GM19238 (cell line): Measurements from ENCODE around the gene LITAF.
"Not testable (repeated sequence)": the region's sequence is repeated elsewhere in the genome, so short reads cannot be mapped to it uniquely, and the experiment has no call there.

Experiments
- DNase-seq: peaks from one replicate; pipeline ENCODE4 v3.0.0; 2011; ENCODE audit warnings: low spot score; ENCODE audit not compliant: insufficient read length

Gene LITAF

DNA sequence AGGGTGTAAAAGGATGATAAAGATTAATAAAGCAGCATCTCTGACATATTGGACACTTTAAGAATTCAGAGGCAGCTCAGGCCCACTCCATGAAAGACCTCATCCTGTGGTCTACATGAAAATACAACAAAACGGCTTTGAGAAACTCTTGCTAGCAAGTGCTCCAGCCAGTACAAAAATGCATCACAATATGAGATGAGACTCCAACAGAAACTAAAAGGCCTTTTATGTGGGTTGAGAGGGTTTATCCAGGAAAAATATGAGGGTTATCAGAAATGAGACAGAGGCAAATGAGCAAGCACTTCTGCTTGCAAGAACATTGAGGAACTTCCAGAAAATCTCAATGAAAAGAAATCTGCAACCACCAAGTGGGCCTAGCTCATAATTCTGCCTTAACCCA lies 65.7 kb downstream of the LITAF start:
- DNase-seq, result no peak

GRCh38 chr16:11520442-11520841 lies 66.3 kb downstream of the LITAF start:
- no peak for DNase-seq

DNA sequence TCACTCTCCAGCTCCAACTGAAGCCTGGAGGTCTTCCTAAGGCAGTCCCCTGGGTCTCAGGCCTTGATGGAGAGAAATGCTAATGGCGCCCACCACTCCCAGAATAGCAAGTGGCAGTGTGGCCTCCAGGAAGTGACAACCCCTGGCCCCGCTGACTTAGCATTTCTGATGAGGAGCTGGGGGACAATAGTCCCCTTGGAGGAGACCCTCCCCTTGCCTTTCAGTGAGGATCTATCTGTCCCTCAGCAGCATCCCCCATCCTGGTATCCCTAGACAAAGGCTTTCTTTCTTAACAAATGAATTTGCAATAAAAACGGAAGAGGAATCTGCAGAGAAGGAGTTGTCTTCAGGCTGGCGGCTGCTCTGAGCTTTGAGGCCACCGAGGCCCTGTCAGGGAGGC lies 68.8 kb downstream of the LITAF start:
- no peak for DNase-seq

- DNase-seq, result no peak
Observed at GRCh38 chr16:11515540-11516430, 70.9 kb downstream of the LITAF start.

- DNase-seq, result no peak
Observed at GRCh38 chr16:11514283-11514682, 72.4 kb downstream of the LITAF start.

- not testable (repeated sequence) for DNase-seq
Observed at GRCh38 chr16:11513366-11513765, 73.4 kb downstream of the LITAF start.

- no peak for DNase-seq
Observed at GRCh38 chr16:11511801-11512200, 74.9 kb downstream of the LITAF start.

- DNase-seq, result no peak
Observed at GRCh38 chr16:11511328-11511727, 75.4 kb downstream of the LITAF start.

DNA sequence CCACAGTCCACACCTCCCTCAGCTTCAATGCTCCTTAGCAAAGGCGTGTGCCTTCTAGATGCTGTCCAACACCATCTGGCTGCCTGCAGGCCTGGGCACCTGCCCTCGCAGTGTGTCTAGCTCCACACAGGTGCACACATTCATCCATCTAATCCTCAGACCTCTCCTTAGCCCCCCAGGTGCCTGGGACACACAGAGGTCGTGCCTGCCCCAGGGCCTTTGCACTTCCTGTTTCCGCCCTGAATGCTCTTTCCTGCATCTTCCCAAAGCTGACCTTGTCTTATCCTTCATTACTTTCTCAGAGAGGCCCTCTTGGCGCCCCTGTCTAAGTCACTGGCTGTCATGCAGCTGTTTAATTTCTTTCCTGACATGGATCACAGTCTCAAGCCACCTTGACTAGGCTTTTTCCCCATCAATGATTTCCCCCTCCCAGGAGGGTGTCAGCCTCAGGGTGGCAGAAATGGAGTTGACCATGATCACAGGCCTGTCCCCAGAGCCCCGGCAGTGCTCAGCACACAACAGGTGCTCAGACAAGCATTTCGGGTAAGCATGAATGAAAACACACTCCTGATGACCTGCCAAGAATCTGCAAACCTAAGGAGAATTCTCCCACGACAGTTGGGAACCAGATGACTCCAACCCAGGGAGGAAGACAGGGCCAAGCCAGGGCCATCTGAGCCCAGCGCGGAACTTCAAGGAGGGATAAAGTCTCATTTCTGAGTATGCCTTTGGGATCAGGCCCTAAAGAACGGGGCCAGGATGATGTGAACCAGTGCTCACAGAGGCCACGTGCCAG lies 76.3 kb downstream of the LITAF start:
- no peak for DNase-seq

GRCh38 chr16:11507991-11508390 lies 78.7 kb downstream of the LITAF start:
- DNase-seq, result no peak

DNA sequence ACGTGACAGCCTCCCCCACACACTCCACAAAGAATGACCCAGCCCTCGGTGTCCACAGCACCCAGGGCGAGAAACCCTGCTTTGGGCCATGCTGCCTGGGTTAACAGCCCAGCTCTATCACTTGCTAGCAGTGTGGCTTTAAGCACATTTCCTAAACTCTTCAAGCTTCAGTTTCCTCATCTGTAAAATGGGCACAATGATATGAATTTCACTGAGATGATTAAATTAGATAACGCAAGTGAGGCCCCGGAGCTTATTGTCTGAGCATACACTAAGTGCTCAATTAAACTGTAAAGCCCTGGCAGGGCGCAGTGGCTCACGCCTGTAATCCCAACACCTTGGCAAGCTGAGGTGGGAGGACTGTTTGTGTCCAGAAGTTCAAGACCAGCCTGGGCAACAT lies 79.4 kb downstream of the LITAF start:
- no peak for DNase-seq

DNA sequence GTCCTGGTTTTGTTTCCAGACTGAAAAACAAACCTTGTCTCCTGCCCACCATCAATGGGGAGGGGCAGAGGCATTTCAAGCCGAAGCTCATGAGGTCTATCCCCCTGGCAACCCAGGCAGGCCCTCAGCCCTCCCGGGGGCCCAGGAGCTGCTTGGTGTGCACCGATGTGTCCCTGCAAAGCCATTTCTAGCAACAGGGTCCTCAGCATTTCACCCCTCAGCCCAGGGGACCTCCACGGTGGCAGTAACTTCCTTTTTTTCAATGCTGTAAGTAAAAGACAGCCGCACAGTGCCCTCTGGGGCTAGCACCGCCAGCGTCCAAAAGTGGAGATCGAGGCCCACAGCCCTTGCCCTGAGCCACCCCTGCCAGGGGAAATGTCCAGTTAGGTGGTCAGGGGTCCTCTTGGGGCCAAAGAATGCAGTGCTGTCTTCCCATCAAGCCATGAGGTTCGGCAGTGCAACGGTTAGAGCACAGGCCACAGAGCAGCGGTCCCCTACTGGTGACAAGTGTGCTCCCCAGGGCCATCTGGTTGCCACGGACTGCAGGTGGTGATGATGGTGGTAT lies 79.9 kb downstream of the LITAF start:
- no peak for DNase-seq

DNA sequence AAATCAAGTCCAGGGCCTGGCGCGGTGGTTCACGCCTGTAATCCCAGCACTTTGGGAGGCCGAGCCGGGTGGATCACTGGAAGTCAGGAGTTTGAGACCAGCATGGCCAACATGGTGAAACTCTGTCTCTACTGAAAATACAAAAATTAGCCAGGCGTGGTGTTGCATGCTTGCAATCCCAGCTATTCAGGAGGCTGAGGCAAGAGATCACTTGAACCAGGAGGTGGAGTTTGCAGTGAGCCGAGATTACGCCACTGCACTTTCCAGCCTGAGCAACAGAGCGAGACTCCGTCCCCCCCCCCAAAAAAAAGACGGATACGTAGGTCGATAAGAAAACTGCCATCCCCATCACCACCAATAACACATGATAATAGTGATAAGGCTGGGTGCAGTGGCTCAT lies 82.5 kb downstream of the LITAF start:
- not testable (repeated sequence) for DNase-seq

DNA sequence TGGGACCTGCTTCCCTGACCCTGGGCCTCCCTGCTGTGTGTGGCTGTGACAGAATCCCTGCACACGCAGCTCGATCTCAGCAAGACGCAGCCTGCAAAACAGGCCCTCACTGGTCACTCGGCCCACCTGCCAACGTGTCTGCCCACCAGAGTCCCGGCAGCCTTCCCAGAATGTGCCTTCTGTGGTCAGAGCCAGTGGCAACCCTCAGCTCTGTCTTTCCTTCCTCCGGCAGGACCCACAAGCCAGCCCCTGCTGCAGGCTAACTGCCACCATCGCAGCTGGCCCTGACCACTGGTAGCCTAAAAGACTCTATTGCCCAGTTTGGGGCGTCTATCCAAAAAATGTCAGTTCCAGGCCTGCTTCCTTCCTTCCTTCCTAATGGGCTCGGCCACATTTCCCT lies 83.2 kb downstream of the LITAF start:
- no peak for DNase-seq

DNA sequence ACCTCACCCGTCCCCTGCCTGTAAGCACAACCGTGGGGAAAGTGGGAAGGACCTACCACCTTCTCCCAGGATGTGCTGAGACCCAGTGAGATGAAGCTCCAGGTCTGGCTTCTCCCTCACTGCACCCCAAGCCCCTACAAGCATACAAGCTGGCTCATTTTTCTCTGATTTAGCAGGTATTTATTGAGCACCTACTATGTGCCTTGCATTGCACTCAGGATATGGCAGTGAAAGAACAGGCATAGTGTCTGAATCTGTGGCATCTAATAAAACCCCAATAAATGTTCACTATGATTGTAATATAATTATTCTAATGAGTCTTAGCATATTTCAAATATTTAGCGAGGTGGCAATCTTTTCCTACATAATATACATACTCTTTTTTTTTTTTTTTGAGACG lies 84.5 kb downstream of the LITAF start:
- DNase-seq, result no peak

GRCh38 chr16:11501632-11502031 lies 85.1 kb downstream of the LITAF start:
- no peak for DNase-seq

DNA sequence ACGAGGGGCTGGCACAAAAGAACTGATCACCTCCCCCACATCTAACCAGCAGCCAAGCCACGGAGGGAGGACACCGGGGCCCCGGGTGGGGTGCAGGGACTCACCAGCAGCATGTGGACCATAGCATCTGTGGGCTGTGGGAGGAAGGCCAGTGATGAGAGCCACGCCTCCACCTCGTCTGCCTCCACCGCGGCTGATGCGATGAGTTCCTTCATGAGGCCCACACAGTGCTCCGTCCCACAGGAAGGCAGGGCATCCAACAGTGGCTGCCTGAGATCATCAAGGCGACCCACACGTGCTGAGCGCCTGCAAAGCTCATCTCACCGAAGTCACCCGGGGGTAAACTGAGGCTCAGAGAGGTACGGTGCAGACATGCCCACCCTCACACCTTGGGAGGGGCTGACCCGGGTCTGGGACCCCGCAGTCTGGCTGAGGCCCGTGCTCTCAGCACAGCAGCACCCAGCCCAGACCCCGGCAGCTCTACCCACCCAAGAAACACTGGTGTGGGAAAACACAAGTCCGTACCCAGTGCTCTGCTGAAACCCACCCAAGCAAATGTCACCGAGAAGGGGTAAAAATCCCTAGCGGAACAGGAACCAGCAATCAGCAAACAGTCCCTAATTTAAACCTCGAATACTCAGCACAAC lies 85.9 kb downstream of the LITAF start:
- no peak for DNase-seq

GRCh38 chr16:11499295-11500089 lies 87.2 kb downstream of the LITAF start:
- no peak for DNase-seq

- no peak for DNase-seq
Observed at GRCh38 chr16:11498683-11499082, 88.0 kb downstream of the LITAF start.

GRCh38 chr16:11497851-11498289 lies 88.8 kb downstream of the LITAF start:
- no peak for DNase-seq
